Mammary epithelial cell (primary cell): ENCODE results near the gene WSCD2.

Source experiments
- EZH2 ChIP-seq: IDR thresholded peaks from 2 replicates; pipeline ENCODE4 v1.6.1; 2012; ENCODE audit warnings: low read length, inconsistent platforms, borderline replicate concordance
- TF ChIP-seq, protein P1 (sequence below), 2 donors: IDR thresholded peaks in 1 of 2; conservative IDR thresholded peaks in 1 of 2; 2 replicates each; pipeline ENCODE4 v1.5.1; 2011 to 2012; ENCODE audit warnings: inconsistent platforms in 2 of 2, low read length in 2 of 2, mild to moderate bottlenecking in 2 of 2, control low read depth in 1 of 2, low read depth in 1 of 2; ENCODE audit not compliant: insufficient read depth in 1 of 2; ENCODE audit errors: extremely low read depth in 1 of 2

GRCh38 chr12:108099778-108100489 lies 29.2 kb upstream of the WSCD2 start:
- TF ChIP-seq, protein P1, sequence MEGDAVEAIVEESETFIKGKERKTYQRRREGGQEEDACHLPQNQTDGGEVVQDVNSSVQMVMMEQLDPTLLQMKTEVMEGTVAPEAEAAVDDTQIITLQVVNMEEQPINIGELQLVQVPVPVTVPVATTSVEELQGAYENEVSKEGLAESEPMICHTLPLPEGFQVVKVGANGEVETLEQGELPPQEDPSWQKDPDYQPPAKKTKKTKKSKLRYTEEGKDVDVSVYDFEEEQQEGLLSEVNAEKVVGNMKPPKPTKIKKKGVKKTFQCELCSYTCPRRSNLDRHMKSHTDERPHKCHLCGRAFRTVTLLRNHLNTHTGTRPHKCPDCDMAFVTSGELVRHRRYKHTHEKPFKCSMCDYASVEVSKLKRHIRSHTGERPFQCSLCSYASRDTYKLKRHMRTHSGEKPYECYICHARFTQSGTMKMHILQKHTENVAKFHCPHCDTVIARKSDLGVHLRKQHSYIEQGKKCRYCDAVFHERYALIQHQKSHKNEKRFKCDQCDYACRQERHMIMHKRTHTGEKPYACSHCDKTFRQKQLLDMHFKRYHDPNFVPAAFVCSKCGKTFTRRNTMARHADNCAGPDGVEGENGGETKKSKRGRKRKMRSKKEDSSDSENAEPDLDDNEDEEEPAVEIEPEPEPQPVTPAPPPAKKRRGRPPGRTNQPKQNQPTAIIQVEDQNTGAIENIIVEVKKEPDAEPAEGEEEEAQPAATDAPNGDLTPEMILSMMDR (conservative IDR thresholded peaks at IDR 0.05 in 1 of 2, IDR thresholded peaks at IDR 0.05 in 1 of 2; ENCODE audit: extremely low read depth in 1 of 2, insufficient read depth in 1 of 2, low read depth in 1 of 2, low read length in 2 of 2), result no peak
- TF ChIP-seq EZH2, result no peak
